GM03348 (cell line): ENCODE results near the gene CANT1.

Experiments used
- DNase-seq: peaks from one replicate; pipeline ENCODE4 v3.0.0; 2012; ENCODE audit warnings: low spot score

CANT1 gene

GRCh38 chr17:78995761-78996451 lies 13.7 kb downstream of the CANT1 start:
- no peak for DNase-seq

DNA sequence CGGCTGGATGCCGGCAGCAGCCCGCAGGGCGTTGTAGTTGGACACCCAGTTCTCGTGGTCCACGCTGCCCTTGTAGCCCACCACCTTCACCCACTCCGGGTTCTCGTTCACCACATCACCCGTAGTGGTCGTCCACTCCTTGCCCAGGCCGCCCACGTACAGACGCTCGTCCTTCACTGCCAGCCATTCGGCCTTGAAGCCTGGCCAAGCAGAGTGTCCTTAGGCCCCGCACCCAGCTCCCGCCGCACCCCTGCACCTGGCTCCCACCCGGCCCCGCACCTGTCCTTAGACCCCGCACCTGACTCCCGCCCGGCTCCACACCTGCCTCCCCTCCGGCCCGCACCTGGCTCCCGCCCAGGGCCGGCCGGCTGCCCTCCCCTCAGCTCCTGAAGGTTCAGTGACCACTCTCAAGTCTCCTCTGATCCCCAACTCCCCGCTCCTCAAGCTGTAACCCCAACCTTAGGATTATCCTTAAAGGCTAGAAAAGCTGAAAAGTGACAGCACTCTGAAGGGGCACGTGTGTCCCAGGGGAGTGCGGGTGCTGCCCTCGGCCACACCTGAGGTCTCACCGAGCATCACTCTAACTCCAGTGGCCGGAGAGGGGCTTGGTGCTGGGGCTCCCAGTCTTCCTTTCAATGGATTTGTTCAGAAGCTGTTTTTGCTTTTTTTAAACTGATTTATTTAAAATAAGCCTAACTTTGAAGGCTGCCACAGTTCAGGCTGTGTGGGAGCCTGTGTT lies 14.4 kb downstream of the CANT1 start:
- DNase-seq, result no peak

GRCh38 chr17:78993981-78994671 lies 15.4 kb downstream of the CANT1 start:
- no peak for DNase-seq

DNA sequence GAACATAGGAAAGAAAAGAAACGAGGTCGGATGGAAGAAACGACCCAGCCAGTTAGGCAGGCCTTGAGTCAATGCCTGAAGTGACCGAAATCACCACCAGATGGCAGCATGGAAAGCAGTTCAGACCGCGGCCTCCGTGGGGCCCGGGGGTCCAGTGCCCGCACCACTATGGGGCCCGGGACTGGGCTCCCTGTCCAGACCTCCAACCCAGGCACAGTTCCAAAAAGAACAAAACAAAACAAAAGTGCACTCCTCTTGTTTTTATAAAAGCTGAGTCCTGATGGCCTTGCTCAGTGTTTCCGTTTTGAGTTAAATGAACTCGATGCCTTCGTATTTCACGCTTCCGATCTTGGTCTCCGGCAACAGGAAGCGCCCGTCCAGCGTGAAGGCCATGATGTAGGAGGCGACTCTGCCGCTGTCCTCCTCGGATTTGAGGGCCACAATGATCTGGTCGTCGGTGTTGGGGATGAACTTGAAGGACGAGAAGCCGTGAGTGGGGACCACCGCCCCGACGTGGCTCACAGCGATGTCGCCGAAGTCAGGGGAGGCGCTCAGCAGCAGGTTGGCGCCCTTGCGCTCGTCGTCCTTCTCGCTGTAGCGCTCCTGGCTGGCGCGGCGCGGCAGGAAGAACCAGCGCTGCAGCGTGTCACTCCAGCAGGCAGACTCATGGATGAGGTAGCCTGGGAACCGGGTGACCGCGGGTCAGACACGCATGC lies 16.2 kb downstream of the CANT1 start:
- peak; percentile 76 for DNase-seq

GRCh38 chr17:78992542-78993212 lies 16.9 kb downstream of the CANT1 start:
- DNase-seq, result no peak

- DNase-seq, result no peak
These were observed 17.5 kb downstream of the CANT1 start for GRCh38 chr17:78991906-78992532.

DNA sequence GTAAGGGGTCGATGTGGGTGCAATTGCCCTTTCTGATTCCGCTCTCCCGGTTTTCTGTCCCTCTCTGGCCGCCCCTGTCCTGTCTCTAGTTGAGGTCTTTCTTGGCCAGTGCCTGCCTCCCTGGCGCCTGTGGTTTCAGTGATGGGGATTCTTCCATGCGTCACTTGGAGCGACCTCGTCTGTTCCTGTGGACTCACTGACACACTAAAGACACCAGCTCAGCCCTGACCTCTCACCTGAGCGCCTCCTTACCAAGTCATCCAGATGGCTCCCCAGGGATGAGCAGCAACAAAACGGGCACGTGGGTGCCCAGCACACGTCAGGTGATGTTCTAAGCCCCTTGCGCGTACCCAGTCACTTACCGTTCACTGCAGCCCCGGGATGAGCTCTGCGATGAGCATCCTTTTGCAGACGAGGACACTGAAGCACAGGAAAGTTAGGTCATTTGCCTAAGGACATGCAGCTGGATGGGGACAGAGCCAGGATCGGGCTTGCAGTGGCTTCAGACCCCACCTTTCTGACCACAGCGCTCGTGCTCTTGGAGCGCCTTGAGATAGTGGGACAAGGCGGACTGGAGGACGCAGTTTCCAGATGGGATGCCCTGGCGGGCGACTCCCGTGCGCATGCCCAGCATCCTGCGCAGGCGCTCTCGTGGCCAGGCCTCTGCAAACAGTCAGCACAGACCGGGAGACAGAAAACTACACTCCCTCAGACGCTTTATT lies 18.4 kb downstream of the CANT1 start:
- DNase-seq, result no peak

DNA sequence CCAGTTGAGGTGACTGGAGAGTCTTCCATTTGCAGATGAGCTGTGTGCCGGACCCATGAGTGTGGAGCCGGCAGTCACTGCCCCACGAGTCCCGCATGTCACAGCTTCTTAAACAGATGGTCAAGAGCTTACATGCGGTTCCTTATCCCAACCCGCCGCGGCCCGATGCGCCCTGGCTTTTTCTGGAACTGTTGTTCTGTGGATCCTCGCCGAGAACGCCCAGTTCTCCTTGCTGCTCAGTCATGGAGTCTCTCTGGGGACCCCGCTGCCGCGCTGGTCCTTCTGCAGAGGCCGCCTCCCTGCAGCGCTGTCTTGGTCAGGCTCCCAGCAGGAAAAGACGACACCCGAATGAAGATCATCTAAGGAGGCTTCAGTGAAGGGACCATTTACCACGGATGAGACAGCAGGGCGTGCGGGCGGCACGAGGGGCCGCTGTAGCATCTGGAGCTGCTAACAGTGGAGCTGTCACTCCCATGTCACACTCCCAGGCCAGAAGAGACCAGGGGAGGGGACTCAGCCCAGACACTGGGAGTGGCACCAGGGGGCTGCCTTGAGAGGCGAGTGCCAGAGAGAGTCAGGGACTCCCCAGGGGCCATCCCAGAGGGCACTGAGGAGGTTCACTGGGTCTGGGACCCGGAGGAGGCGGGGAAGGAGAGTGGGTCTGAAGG lies 19.1 kb downstream of the CANT1 start:
- no peak for DNase-seq

DNA sequence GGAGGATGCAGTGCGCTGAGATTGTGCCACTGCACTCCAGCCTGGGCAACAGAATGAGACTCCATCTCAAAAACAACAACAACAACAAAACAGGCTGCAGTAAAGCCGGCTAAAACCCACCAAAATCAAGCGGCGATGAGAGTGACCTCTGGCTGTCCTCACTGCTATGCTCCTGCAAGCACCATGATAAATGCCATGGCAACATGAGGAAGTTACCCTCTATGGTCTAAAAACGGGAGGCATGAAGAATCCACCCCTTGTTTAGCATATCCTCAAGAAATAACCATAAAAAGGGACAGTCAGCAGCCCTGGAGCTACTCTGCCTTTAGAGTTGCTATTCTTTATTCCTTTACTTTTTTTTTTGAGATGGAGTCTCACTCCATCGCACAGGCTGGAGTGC lies 21.4 kb downstream of the CANT1 start:
- DNase-seq, result no peak

DNA sequence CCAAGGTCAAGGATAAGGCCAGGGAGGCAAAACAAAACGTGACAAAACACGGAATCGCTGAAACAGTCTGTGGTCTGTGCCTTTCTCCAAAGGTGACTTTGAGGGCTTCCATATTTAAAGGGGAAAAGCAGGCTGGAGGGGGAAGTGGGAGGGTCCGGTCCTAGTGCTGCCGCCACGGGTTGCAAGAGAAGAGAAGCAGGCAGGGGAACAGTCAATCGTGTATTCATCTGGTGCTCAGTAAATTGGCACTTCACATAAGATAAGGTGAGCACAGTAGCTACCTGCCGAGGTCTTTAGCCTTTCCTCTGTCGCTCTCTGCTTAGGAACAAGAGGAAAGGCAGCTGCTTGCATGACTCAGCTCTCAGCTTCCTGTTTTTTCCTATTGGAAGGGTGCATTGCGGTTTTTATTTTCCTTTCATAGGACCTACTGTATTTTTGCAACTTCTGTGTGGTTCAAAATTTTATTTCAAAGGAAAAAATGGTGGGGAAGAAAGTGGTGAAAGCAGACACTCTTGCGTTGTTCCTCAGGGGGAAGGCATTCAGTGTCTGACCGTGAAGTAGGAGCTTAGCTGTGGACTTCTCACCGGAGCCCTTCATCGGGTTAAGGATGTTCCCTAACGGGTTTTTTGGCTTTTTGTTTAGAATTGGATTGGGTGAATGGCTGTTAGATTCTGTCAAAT lies 22.8 kb downstream of the CANT1 start:
- peak; percentile 55 for DNase-seq

GRCh38 chr17:78986048-78986648 lies 23.4 kb downstream of the CANT1 start:
- DNase-seq, result peak; percentile 40

- no peak for DNase-seq
These were observed 24.2 kb downstream of the CANT1 start for GRCh38 chr17:78985395-78985794.

DNA sequence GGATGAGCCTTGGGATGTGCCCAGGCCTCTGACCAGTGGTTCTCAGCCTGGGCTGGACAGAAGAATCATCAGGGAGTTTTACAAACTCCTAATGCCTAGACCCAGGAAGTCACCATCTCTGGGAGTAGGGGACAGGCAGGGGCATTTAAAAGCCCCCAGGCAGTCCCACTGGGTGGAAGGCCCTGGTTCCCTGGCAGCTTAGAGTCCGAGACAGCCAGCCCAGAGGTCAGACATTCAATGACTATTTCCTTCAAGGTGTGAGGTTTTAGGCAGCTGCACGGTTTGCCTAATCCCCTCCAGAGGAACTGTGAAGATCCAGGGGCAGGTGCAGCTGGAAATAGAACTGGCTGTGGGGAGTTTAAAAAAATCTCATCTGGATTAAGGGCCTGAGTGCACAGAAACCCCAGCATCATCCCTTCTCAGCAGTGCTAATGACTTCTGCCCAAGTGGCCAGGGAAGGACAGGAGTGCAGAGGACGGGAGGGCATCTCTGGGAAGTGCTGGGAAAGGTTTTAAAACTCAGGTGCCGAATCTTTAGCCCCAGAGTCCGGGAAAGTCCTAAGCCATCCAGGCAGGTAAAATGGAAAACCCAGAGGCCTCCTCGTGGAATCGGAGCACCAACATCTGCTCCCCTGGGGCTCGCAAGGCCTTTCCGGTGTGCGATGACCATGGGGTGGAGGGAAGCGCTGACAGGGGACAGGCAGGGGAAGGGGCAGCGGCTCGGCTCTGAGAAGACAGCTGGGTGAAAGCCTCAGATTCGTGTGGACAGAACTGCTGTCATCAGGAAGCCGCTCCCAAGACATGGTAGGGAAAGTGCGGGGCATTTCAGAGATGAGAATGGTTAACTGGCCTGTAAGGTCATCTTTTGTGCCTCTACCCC lies 28.3 kb downstream of the CANT1 start:
- DNase-seq, result no peak

- no peak for DNase-seq
These were observed 29.0 kb downstream of the CANT1 start for GRCh38 chr17:78980624-78980972.

DNA sequence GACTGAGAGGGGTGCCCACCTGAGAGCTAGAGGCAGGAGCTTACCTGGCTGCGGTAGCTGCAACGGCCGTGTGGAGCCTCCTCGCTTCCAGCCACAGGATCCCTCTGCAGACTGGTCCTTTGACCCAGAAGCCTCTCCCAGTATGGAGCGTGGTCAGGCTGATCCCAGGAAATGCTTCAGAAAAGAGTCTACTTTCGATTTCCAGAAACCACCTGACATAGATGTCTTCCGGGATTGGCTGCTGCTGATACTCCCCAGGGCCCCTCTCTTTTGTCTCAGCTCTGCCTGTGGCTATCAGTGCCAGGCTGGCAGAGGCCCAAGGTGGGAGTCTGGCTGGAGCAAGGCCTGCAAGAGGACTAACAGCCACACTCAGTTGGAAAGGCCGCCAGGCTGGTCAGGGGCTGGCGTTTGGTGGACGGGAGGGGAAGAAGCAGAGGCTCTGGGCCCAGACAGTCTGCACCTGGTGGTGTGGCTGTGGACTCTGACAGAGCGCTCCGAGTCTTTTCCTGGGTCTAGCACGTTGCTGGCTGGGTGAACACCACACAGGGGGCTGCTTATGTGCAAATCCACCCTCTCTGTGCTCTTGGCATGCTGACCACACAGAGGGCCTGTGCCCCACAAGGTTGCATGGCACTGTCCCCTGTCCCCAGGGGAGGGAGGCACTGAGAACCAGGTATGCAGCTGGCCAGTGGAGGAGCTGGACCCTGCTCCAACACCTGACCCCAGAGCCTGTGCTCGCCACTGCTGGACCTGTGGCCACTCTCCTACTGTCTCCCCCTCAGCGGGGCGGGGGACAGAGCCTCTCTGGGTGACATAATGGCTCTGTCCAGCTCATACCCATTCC lies 29.6 kb downstream of the CANT1 start, which contains the start of gene LGALS3BP:
Gene LGALS3BP (minus strand): TSS at position 144 of the 844 bp plus-strand sequence. CDS start 2,732 bp downstream, outside the sequence.
- DNase-seq, result peak; percentile 67

DNA sequence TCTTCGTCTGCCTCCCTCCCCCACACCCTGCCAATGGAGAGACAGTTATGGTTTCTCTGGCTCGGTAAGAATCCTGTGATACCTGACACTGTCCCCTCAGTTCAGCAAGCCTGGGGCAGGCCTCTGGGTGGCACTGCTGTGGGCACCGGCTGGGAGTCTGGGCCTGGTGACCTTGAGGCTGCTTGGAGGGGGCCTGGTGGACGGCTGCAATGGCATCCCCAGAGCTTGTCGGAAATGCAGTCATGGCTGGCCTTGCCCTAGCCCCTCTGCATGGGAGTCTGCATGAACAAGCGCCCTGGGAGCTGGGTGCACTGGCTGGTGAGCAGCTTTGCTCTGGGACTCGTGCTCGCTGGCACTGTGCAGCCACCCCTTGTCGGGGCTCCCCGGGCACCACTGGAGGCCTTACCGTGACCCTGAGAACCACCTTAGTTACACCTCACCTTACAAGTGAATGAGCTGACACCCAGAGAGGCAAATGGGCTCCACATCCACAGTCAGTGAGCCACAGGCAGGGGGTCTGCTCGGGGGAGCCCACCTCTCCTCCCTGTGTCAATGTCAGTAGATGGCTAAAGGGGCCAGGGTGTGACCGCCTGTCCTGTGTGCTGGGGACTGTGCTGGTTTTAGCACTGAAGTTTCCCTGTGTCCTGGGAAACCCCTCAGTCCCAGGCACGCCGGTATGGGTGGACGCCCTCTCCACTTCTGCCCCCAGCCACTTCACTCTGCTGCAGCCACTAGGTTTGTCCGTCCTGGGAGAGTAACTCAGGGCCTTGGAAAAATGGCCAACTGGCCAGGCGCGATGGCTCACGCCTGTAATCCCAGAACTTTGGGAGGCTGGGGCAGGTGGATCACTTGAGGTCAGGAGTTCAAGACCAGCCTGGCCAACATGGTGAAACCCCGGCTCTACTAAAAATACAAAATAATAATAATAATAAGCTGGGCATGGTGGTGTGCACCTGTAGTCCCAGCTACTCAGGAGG lies 31.3 kb downstream of the CANT1 start:
- no peak for DNase-seq
